Epithelial cell of esophagus (primary cell): Measurements from ENCODE around the gene IFI44L.

Experiments used
- DNase-seq: peaks from one replicate; pipeline ENCODE4 v3.0.0; 2010; ENCODE audit warnings: low read depth
- H3K4me3 ChIP-seq: 2 replicates; pipeline ENCODE4 v1.5.1; 2011; ENCODE audit warnings: mild to moderate bottlenecking, low read length, control low read depth
- TF ChIP-seq, protein P1 (sequence below): IDR thresholded peaks from 2 replicates; pipeline ENCODE4 v1.5.1; 2011; ENCODE audit warnings: low read depth, mild to moderate bottlenecking, low read length, control low read depth, inconsistent platforms; ENCODE audit not compliant: insufficient read depth; ENCODE audit errors: missing control alignments

IFI44L gene

DNA sequence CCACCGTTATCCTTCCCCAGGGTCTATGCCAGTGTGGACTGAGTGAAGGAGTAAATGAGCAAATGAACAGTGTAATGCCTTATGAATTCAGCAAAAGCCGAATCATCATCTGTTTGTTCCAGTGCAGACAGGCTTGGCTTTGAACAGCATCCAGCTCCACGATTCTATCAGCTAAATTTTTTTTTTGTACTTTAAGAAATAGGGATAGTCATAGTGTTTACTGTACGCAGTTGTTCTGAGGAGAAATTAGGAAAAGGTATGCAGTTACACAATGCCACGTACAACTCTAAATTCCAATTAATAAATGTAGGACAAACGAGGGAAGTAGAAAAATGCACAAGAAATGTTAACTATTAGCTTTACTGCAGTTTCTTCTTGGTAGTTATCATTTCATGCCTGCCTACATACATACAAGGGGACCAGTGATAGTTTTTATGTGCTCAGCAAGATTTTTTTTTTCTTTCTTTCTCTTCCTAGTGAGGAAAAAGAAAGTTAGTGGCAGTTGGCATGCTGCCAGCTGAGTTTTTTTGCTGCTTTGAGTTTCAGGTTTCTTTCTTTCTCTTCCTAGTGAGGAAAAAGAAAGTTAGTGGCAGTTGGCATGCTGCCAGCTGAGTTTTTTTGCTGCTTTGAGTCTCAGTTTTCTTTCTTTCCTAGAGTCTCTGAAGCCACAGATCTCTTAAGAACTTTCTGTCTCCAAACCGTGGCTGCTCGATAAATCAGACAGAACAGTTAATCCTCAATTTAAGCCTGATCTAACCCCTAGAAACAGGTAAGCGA lies at the start of gene IFI44L:
TSS of gene IFI44L (plus strand) at position 646 of the 777 bp plus-strand sequence. CDS start 7,468 bp downstream, outside the sequence.
- peak; percentile 60 for DNase-seq
- H3K4me3 ChIP-seq, result peak within 1 kb of the TSS; percentile 30
- TF ChIP-seq, protein P1, sequence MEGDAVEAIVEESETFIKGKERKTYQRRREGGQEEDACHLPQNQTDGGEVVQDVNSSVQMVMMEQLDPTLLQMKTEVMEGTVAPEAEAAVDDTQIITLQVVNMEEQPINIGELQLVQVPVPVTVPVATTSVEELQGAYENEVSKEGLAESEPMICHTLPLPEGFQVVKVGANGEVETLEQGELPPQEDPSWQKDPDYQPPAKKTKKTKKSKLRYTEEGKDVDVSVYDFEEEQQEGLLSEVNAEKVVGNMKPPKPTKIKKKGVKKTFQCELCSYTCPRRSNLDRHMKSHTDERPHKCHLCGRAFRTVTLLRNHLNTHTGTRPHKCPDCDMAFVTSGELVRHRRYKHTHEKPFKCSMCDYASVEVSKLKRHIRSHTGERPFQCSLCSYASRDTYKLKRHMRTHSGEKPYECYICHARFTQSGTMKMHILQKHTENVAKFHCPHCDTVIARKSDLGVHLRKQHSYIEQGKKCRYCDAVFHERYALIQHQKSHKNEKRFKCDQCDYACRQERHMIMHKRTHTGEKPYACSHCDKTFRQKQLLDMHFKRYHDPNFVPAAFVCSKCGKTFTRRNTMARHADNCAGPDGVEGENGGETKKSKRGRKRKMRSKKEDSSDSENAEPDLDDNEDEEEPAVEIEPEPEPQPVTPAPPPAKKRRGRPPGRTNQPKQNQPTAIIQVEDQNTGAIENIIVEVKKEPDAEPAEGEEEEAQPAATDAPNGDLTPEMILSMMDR, result no peak

DNA sequence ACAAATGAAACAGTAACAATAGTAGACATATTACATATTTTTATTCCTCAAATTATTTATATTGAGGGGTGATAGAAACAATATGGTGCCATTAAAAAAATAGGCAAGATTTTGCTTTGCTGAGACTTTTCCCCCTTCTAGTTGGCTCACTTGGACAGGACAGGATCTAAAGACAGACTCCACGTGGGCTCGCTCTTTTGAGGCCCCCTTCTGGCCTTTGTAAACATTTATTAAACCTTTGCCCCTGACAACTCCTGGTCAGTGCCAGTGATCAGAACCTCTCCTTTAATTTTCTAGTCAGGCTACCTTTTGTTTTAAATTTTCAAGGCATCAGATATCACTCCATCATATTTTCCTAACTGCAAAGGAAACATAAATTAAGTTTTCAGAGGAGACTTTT lies 49.7 kb upstream of the IFI44L start:
- H3K4me3 ChIP-seq, result no peak overlapping the region
- TF ChIP-seq, protein P1, result no peak
- no peak for DNase-seq

DNA sequence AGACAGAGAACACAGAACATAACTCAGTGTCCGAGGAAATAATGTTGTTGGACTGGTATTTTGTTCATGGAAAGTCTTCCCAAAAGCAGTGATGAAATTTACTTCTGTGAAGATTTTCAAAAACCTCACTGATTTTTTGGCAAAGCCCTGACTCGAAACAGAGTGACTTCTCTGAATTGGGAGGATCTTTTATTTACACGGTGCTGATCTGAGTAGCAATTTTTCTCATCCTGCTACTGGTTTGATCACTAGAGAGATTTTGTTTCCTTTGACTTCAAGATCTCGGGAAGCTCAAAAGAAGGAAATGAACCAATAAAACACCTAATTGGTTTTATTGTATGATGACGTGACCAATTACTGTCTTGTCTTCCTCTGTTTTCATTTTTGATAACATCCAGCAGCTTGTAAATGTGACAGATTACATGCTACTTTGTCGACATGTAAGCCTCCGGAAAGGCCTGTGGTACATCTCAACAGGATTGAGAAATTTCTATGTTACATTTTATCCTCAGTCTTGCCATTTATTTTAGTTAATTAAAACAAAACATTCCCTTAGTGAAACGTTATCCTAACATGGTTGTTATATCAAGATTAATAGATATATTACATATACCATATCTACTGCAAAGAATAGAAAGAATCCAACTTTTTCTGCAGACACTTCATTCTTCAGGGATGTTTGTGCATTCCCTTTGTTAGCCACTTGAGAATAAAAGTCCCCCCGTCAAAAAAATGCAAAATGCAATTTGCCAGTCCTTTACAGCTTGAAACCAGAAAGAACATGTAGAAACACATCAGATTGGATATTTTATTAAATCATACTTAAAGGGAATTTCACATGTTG lies 42.8 kb upstream of the IFI44L start:
- no peak for DNase-seq
- no peak overlapping the region for H3K4me3 ChIP-seq
- TF ChIP-seq, protein P1, result no peak

DNA sequence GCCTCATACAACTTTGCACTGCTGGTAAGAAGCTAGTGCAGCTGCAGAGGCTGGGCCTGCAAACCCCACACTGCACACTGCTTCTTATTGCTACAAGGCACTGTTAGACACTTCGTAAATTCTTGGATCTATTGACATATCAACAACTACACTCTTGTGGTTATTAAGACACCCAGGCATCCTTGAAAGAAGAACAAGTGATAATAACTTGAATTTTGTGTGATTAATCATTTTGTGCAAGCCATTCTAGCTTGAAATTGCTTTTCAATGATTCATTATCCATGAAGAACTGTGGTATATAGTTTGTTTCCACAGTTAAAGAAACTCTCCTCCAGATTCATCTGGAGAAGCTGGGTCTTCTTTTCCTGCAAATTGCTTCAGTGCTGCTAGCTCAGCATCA lies 33.7 kb upstream of the IFI44L start:
- peak; percentile 41 for DNase-seq

DNA sequence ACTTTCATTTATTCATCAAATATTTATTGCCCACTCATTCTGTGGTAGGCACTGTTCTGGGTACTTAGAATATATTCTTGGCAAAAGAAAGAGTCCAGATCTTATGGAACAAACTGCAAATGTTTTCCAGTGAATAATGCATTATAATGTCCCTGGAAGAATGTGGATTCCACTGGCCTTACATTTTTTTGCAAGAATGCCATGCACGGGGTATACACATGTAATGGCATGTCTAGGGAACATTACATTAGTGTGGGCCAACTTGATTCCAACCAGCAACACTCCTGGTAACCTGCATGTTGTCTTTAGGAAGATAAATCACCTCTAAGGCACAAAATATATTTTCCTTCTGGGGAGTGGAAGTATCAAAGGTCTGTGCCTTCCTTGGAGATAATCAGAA lies 33.0 kb upstream of the IFI44L start:
- no peak overlapping the region for H3K4me3 ChIP-seq
- TF ChIP-seq, protein P1, result no peak
- peak; percentile 70 for DNase-seq

More for the DNA sequence above, 33.7 kb upstream of the IFI44L start:
- no peak overlapping the region for H3K4me3 ChIP-seq
- TF ChIP-seq, protein P1, result no peak

DNA sequence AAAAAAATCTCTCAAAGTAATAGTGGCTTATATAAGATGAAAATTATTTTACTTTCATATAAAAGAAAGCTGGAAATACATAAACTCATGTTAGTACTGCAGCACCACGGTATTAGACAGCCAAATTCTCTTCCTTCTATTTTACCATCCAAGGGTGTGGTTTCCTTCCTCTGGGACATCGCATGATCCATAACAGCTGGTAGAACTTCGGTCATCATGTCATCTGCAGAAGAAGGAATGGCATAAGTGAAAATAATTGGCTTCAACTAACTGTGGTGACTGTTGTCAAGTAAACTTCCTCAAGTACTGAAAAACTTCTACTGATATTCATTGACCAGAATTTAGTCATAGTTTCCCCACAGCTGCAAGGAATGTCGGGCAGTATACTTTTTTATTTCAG lies 28.3 kb upstream of the IFI44L start:
- no peak overlapping the region for H3K4me3 ChIP-seq
- TF ChIP-seq, protein P1, result no peak
- DNase-seq, result no peak
